SK-N-MC (cell line): Measurements from ENCODE around the gene NPRL2.

Source experiments
- EZH2 ChIP-seq: fragments of 200-600 bp; sonication (generic); IDR thresholded peaks from one replicate; pipeline ENCODE4 v1.6.1; 2017; ENCODE audit warnings: antibody characterized with exemption
- FOXP2 ChIP-seq: optimal IDR thresholded peaks from 2 replicates; pipeline ENCODE3; 2011; ENCODE audit warnings: mild to moderate bottlenecking, moderate library complexity; ENCODE audit not compliant: insufficient read depth; ENCODE audit errors: extremely low read length, control extremely low read depth
- POLR2AphosphoS5 ChIP-seq: IDR thresholded peaks from 2 replicates; pipeline ENCODE4 v1.6.1; 2012; ENCODE audit warnings: mild to moderate bottlenecking, low read depth, low read length, borderline replicate concordance

GRCh38 chr3:50396502-50396901 is 45.9 kb upstream of the NPRL2 start:
- no peak for TF ChIP-seq EZH2
- TF ChIP-seq POLR2AphosphoS5 = no peak
- TF ChIP-seq FOXP2 = no peak
